ENCODE results near the gene RAD51B. TPM values are rescaled to one million over a fixed set of nuclear protein-coding genes. Genes with fewer than 3 reads are reported as not detected.

RAD51B gene
- total and polyA plus RNA-seq, 9 of the 15 experiments (the other 6 are each of a cell fraction or from before 2014, with no cell fraction given): 8.5 to 17.3 (median 11.3) TPM

- TF ChIP-seq THRB (CRISPR knock-in tag; conservative IDR thresholded peaks at IDR 0.05): no peak
- no peak for TF ChIP-seq KDM4B (IDR thresholded peaks at IDR 0.05; ENCODE audit: borderline replicate concordance in 2 of 2, low read depth in 1 of 2)
- TF ChIP-seq, protein P1, sequence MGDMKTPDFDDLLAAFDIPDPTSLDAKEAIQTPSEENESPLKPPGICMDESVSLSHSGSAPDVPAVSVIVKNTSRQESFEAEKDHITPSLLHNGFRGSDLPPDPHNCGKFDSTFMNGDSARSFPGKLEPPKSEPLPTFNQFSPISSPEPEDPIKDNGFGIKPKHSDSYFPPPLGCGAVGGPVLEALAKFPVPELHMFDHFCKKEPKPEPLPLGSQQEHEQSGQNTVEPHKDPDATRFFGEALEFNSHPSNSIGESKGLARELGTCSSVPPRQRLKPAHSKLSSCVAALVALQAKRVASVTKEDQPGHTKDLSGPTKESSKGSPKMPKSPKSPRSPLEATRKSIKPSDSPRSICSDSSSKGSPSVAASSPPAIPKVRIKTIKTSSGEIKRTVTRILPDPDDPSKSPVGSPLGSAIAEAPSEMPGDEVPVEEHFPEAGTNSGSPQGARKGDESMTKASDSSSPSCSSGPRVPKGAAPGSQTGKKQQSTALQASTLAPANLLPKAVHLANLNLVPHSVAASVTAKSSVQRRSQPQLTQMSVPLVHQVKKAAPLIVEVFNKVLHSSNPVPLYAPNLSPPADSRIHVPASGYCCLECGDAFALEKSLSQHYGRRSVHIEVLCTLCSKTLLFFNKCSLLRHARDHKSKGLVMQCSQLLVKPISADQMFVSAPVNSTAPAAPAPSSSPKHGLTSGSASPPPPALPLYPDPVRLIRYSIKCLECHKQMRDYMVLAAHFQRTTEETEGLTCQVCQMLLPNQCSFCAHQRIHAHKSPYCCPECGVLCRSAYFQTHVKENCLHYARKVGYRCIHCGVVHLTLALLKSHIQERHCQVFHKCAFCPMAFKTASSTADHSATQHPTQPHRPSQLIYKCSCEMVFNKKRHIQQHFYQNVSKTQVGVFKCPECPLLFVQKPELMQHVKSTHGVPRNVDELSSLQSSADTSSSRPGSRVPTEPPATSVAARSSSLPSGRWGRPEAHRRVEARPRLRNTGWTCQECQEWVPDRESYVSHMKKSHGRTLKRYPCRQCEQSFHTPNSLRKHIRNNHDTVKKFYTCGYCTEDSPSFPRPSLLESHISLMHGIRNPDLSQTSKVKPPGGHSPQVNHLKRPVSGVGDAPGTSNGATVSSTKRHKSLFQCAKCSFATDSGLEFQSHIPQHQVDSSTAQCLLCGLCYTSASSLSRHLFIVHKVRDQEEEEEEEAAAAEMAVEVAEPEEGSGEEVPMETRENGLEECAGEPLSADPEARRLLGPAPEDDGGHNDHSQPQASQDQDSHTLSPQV (IDR thresholded peaks at IDR 0.05): peak; percentile 49; the same call in 1 of the 2 replicates
- no peak for TF ChIP-seq BHLHE40 (IDR thresholded peaks at IDR 0.05; ENCODE audit: low read length)
- peak; percentile 59 for TF ChIP-seq MTA2 (IDR thresholded peaks at IDR 0.05; ENCODE audit: low read depth)
- no peak for TF ChIP-seq ZBTB33 (CRISPR knock-in tag; IDR thresholded peaks at IDR 0.05)
- TF ChIP-seq FOXK2 (conservative IDR thresholded peaks at IDR 0.05 in 1 of 2, IDR thresholded peaks at IDR 0.05 in 1 of 2; ENCODE audit: low read depth in 2 of 2): 0 out of 4 replicates have a peak, but pooled peaks of 1 of the 2 experiments have one; percentile 42
- TF ChIP-seq MYBL2 (IDR thresholded peaks at IDR 0.05; ENCODE audit: low read depth): no peak; the same call in 1 of the 2 replicates
- TF ChIP-seq MYBL2 (CRISPR knock-in tag; IDR thresholded peaks at IDR 0.05; ENCODE audit: borderline replicate concordance): no peak
- TF ChIP-seq SMARCE1 (IDR thresholded peaks at IDR 0.05): peak; percentile 44; the same call in 1 of the 2 replicates
- TF ChIP-seq HDAC3 (IDR thresholded peaks at IDR 0.05; ENCODE audit: borderline replicate concordance, partially characterized antibody): no peak
- no peak for TF ChIP-seq NR2C2 (CRISPR knock-in tag; IDR thresholded peaks at IDR 0.05)
- TF ChIP-seq NR2C2 (tag; IDR thresholded peaks at IDR 0.05): peak; percentile 73
- peak; percentile 60; the same call in 1 of the 2 replicates for TF ChIP-seq DMBX1 (CRISPR knock-in tag; IDR thresholded peaks at IDR 0.05; ENCODE audit: borderline replicate concordance)
- no peak for TF ChIP-seq RUNX1 (IDR thresholded peaks at IDR 0.05; ENCODE audit: low read depth)
- TF ChIP-seq SP1 (CRISPR knock-in tag; IDR thresholded peaks at IDR 0.05): 0 out of 2 replicates have a peak, but pooled peaks have one; percentile 27
- TF ChIP-seq, protein P2, sequence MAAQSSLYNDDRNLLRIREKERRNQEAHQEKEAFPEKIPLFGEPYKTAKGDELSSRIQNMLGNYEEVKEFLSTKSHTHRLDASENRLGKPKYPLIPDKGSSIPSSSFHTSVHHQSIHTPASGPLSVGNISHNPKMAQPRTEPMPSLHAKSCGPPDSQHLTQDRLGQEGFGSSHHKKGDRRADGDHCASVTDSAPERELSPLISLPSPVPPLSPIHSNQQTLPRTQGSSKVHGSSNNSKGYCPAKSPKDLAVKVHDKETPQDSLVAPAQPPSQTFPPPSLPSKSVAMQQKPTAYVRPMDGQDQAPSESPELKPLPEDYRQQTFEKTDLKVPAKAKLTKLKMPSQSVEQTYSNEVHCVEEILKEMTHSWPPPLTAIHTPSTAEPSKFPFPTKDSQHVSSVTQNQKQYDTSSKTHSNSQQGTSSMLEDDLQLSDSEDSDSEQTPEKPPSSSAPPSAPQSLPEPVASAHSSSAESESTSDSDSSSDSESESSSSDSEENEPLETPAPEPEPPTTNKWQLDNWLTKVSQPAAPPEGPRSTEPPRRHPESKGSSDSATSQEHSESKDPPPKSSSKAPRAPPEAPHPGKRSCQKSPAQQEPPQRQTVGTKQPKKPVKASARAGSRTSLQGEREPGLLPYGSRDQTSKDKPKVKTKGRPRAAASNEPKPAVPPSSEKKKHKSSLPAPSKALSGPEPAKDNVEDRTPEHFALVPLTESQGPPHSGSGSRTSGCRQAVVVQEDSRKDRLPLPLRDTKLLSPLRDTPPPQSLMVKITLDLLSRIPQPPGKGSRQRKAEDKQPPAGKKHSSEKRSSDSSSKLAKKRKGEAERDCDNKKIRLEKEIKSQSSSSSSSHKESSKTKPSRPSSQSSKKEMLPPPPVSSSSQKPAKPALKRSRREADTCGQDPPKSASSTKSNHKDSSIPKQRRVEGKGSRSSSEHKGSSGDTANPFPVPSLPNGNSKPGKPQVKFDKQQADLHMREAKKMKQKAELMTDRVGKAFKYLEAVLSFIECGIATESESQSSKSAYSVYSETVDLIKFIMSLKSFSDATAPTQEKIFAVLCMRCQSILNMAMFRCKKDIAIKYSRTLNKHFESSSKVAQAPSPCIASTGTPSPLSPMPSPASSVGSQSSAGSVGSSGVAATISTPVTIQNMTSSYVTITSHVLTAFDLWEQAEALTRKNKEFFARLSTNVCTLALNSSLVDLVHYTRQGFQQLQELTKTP (IDR thresholded peaks at IDR 0.05; ENCODE audit: low read depth in 1 of 2, partially characterized antibody in 2 of 2): no peak
These were observed 557.9 kb downstream of the RAD51B start (continued) for GRCh38 chr14:68377459-68377858.

All from K562 (cell line).